ENCODE data around the gene ZFHX3.

- TF ChIP-seq EZH2phosphoT487 (IDR thresholded peaks at IDR 0.05; ENCODE audit: insufficient read depth, low read depth) (no peak), EZH2 (IDR thresholded peaks at IDR 0.05; ENCODE audit: insufficient read depth, poor library complexity, severe bottlenecking) (no peak)
These were observed 229.6 kb downstream of the ZFHX3 start for GRCh38 chr16:72818236-72818845.

Data from GM23248 (cell line).